Measurements from ENCODE around the gene STAG1.

DNA sequence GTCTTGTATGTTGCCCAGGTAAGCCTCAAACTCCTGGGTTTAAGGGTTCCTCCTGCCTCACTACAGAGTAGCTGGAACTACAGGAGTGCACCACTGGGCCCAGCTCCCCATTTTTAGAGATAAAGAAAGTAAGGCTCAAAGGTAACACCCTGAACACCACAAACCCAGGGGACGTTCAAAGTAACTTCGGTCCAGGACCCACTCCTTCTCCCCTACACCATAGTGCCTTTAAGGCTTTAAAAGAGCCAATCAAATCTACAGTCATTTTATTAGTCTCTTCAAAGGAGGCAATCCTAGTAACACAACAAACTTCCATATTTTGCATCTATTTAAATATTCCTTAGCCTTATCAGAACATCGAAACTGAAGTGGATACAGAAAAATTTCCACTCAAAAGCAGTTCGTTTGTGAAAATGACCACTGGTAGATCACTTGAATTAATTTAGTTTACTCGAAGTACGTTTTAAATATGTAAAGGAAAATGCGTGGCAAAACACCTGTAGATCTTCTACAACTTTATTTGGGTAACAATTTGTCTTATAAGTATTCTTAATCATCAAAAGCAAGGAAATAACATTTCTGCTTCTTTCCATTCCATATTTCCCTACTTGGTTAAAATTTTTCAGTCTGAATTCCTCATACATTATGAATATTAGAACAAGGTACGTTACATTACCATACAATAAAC is 1.8 kb downstream of the STAG1 start:
- no peak for TF ChIP-seq CTCF (IDR thresholded peaks at IDR 0.05; ENCODE audit: low read depth, low read length)
- no peak for TF ChIP-seq EZH2phosphoT487 (IDR thresholded peaks at IDR 0.05; ENCODE audit: low read depth)

All from OCI-LY3 (cell line).